ENCODE measurements around the gene KLF17. TPM values are rescaled to one million over a fixed set of nuclear protein-coding genes. Genes with fewer than 3 reads are reported as not detected.

KLF17 gene
- polyA plus RNA-seq, 1 donor (not counting 4 experiments of a cell fraction or from before 2014, with no cell fraction given), result not detected

DNA sequence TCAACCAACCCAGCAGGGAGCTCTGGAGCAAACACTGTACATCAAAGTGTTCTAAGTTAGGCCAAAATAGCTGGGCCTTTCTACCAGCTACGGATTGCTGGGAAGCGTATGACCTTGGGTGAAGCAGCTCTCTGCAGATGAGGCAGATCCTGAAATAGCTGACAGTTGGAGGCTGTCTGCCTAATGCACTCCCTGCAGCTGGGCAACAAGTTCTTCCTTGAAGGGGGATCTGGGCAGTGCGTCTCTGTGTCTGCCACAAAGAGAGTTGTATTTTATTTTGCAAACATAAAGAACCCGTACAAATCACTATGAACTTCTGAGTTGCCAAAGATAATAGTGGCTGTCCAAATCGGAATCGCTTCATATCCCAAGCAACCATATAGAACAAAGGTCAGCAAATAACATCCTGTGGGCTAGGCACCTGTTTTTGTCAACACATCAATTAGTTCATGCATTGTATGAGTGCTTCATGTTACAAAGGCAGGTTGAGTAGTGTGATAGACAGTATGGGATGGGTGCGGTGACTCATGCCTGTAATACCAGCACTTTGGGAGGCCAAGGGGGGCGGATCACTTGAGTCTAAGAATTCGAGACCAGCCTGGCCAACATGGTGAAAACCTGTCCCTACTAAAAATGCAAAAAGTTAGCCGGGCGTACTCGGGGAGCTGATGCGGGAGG is 29.1 kb upstream of the KLF17 start:
- FAIRE-seq, result no peak
- H3K9me1 ChIP-seq (ENCODE audit: control insufficient read depth, extremely low read depth, insufficient read depth, low read length), result no peaks in the 10 kb centered on the region
- no peaks in the 10 kb centered on the region for H3K9me3 ChIP-seq (ENCODE audit: control insufficient read depth, low read depth, low read length)
- no peak overlapping the region for H3K27ac ChIP-seq (ENCODE audit: control insufficient read depth, insufficient read depth, low read length)
- no peaks in the 10 kb centered on the region for H4K20me1 ChIP-seq (ENCODE audit: control insufficient read depth, extremely low read depth, insufficient read depth, low read length)
- H3K4me3 ChIP-seq (ENCODE audit: control insufficient read depth in 2 of 3, extremely low read depth in 1 of 3, insufficient read depth in 2 of 3, low read depth in 1 of 3, low read length in 3 of 3), result no peak overlapping the region
- H2AFZ ChIP-seq (ENCODE audit: control insufficient read depth, low read length), result no peak overlapping the region
- dilution Hi-C loops (cut with MboI; ENCODE audit: extremely low pct_ligation_motif_present, low sequenced_read_pairs), result no loop called here
- no peak for DNase-seq (ENCODE audit: low read depth, low spot score)
- H3K36me3 ChIP-seq (ENCODE audit: control insufficient read depth in 2 of 2, extremely low read depth in 1 of 2, insufficient read depth in 2 of 2, low read length in 2 of 2), result no peaks in the 10 kb centered on the region
- peaks cover 7% of the 10 kb centered on the region for H3K4me1 ChIP-seq (ENCODE audit: control insufficient read depth, extremely low read depth, insufficient read depth, low read length)
- TF ChIP-seq, protein P1, sequence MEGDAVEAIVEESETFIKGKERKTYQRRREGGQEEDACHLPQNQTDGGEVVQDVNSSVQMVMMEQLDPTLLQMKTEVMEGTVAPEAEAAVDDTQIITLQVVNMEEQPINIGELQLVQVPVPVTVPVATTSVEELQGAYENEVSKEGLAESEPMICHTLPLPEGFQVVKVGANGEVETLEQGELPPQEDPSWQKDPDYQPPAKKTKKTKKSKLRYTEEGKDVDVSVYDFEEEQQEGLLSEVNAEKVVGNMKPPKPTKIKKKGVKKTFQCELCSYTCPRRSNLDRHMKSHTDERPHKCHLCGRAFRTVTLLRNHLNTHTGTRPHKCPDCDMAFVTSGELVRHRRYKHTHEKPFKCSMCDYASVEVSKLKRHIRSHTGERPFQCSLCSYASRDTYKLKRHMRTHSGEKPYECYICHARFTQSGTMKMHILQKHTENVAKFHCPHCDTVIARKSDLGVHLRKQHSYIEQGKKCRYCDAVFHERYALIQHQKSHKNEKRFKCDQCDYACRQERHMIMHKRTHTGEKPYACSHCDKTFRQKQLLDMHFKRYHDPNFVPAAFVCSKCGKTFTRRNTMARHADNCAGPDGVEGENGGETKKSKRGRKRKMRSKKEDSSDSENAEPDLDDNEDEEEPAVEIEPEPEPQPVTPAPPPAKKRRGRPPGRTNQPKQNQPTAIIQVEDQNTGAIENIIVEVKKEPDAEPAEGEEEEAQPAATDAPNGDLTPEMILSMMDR (optimal IDR thresholded peaks at IDR 0.05 in 1 of 3, IDR thresholded peaks at IDR 0.05 in 1 of 3, conservative IDR thresholded peaks at IDR 0.05 in 1 of 3; ENCODE audit: extremely low read depth in 1 of 3, insufficient read depth in 2 of 3, low read length in 3 of 3), result no peak
- no peak for TF ChIP-seq EZH2 (IDR thresholded peaks at IDR 0.05; ENCODE audit: low read length)
- H3K4me2 ChIP-seq (ENCODE audit: control insufficient read depth, extremely low read depth, insufficient read depth, low read depth, low read length), result no peak overlapping the region
- H3K9ac ChIP-seq (ENCODE audit: control insufficient read depth, extremely low read depth, insufficient read depth, low read length), result no peak overlapping the region
- H3K27me3 ChIP-seq (ENCODE audit: control insufficient read depth, extremely low read depth, insufficient read depth, low read length), result peaks cover 3% of the 10 kb centered on the region
- H3K79me2 ChIP-seq (ENCODE audit: control insufficient read depth, insufficient read depth, low read length), result no peaks in the 10 kb centered on the region

DNA sequence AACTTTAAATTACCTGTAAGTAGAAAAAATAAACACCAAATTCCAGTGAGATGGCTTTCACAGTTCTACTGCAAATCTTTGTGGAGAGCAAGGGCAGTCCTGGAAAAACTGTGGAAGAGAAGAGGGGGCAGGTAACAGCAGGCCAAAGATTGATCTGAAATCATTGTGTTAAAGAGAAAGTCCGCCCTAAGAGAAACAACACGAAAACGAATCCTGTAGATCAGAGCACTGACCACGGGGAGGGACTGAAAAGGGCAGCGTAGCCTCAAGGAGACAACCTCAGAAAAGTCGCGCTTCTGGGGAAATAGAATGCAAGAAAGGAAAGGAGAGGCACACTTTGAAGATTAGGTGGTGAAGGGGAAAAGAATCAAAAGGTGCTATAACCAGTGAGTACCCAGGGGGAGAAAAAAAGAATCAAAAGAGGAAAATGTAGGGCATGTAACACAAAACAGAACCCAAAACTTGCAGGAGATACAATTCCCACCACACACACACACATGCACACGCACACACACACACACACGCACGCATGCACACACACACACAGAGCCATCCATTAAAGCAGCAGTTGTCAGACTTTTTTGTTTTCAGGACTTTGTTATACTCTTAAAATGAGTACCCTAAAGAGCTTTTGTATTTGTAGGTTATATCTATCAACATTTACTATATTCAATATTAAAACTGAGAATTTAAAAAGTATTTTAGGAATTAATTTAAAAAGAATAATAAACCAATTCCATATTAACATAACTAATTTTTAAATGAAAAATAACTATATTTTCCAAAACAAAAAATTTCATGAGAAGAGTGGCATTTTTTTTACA is 28.0 kb upstream of the KLF17 start:
- H3K4me3 ChIP-seq (ENCODE audit: control insufficient read depth in 2 of 3, extremely low read depth in 1 of 3, insufficient read depth in 2 of 3, low read depth in 1 of 3, low read length in 3 of 3), result no peak overlapping the region
- no peak overlapping the region for H3K27ac ChIP-seq (ENCODE audit: control insufficient read depth, insufficient read depth, low read length)
- no peak for DNase-seq (ENCODE audit: low read depth, low spot score)
- no peaks in the 10 kb centered on the region for H4K20me1 ChIP-seq (ENCODE audit: control insufficient read depth, extremely low read depth, insufficient read depth, low read length)
- peaks cover 2% of the 10 kb centered on the region for H3K4me1 ChIP-seq (ENCODE audit: control insufficient read depth, extremely low read depth, insufficient read depth, low read length)
- no peaks in the 10 kb centered on the region for H3K79me2 ChIP-seq (ENCODE audit: control insufficient read depth, insufficient read depth, low read length)
- no peak overlapping the region for H2AFZ ChIP-seq (ENCODE audit: control insufficient read depth, low read length)
- peaks cover 3% of the 10 kb centered on the region for H3K27me3 ChIP-seq (ENCODE audit: control insufficient read depth, extremely low read depth, insufficient read depth, low read length)
- H3K9me3 ChIP-seq (ENCODE audit: control insufficient read depth, low read depth, low read length), result no peaks in the 10 kb centered on the region
- TF ChIP-seq EZH2 (IDR thresholded peaks at IDR 0.05; ENCODE audit: low read length), result no peak
- TF ChIP-seq, protein P1 (optimal IDR thresholded peaks at IDR 0.05 in 1 of 3, IDR thresholded peaks at IDR 0.05 in 1 of 3, conservative IDR thresholded peaks at IDR 0.05 in 1 of 3; ENCODE audit: extremely low read depth in 1 of 3, insufficient read depth in 2 of 3, low read length in 3 of 3), result no peak
- H3K36me3 ChIP-seq (ENCODE audit: control insufficient read depth in 2 of 2, extremely low read depth in 1 of 2, insufficient read depth in 2 of 2, low read length in 2 of 2), result no peaks in the 10 kb centered on the region
- dilution Hi-C loops (cut with MboI; ENCODE audit: extremely low pct_ligation_motif_present, low sequenced_read_pairs), result no loop called here
- no peak overlapping the region for H3K9ac ChIP-seq (ENCODE audit: control insufficient read depth, extremely low read depth, insufficient read depth, low read length)
- H3K4me2 ChIP-seq (ENCODE audit: control insufficient read depth, extremely low read depth, insufficient read depth, low read depth, low read length), result no peak overlapping the region
- no peaks in the 10 kb centered on the region for H3K9me1 ChIP-seq (ENCODE audit: control insufficient read depth, extremely low read depth, insufficient read depth, low read length)
- FAIRE-seq, result no peak
